Measurements from ENCODE around the gene LILRB4.
"Not testable (repeated sequence)": the region's sequence is repeated elsewhere in the genome, so short reads cannot be mapped to it uniquely, and the experiment has no call there.

GRCh38 chr19:54642953-54643352 is 19.8 kb upstream of the LILRB4 start:
- not testable (repeated sequence) for TF ChIP-seq POLR2A (IDR thresholded peaks at IDR 0.05; ENCODE audit: low read length); GATA1 (IDR thresholded peaks at IDR 0.05; ENCODE audit: low read depth, low read length)

Data from erythroblast (primary cell).